Sciatic nerve (tissue), 2 donors: ENCODE data around the gene SIRPA. TPM values are rescaled to one million over a fixed set of nuclear protein-coding genes. Genes with fewer than 3 reads are reported as not detected.

Experiments
- ATAC-seq: fragments of 200-7000 bp; cut with Tn5 transposase; one replicate; pipeline ENCODE4 v1.9.1; 2020; ENCODE audit warnings: mild to moderate bottlenecking, moderate library complexity
- DNase-seq: peaks from one replicate; pipeline ENCODE4 v3.0.0-alpha.2; 2020; ENCODE audit warnings: low spot score
- intact Hi-C: fragments of 100-400 bp; cut with DNase I; formaldehyde crosslinking; loops from one replicate; pipeline ENCODE4 v1.14.2; 2022
- total RNA-seq: library from RNA; stranded (reverse); fragmentation: NEBNext Ultra II Directional; extraction: Animal tissue kit (Norgen Biotek cat#: 25700); gene quantifications from one replicate; pipeline ENCODE4 v1.2.1, GENCODE V29; 2021
- donor health status: DM: no; HTN: no; CAD: no.
- donor health status: DM: no; HTN: no; CAD: no.

The SIRPA gene
- total RNA-seq, result 55.5 TPM

GRCh38 chr20:1894951-1895673 is at the start of gene SIRPA:
SIRPA (plus strand) TSS chr20:1895407; CDS start chr20:1895448, 41 bp downstream.
- ATAC-seq, result peak; percentile 40
- intact Hi-C loops, result loop anchor here (5.0 kb wide), 1 partner anchor 93 kb away; no protein-coding TSS in a partner anchor
- peak; percentile 84 for DNase-seq

- DNase-seq, result no peak
- intact Hi-C loops, result no loop called here
These were observed 49.5 kb upstream of the SIRPA start for GRCh38 chr20:1845701-1846100.

GRCh38 chr20:1846341-1846740 is 48.9 kb upstream of the SIRPA start:
- intact Hi-C loops, result no loop called here
- ATAC-seq (no peak), DNase-seq (no peak)

More at GRCh38 chr20:1845701-1846100, 49.5 kb upstream of the SIRPA start:
- no peak for ATAC-seq

- DNase-seq (no peak), ATAC-seq (no peak)
- intact Hi-C loops, result no loop called here
These were observed 48.3 kb upstream of the SIRPA start for GRCh38 chr20:1846876-1847275.

- ATAC-seq (no peak), DNase-seq (no peak)
- intact Hi-C loops, result no loop called here
These were observed 47.4 kb upstream of the SIRPA start for GRCh38 chr20:1847780-1848179.

- DNase-seq (no peak), ATAC-seq (no peak)
- intact Hi-C loops, result no loop called here
These were observed 46.8 kb upstream of the SIRPA start for GRCh38 chr20:1848373-1848772.

- intact Hi-C loops, result no loop called here
- no peak for DNase-seq
- ATAC-seq, result no peak
These were observed 43.8 kb upstream of the SIRPA start for GRCh38 chr20:1851396-1851795.

GRCh38 chr20:1853473-1853872 is 41.7 kb upstream of the SIRPA start:
- ATAC-seq (no peak), DNase-seq (no peak)
- intact Hi-C loops, result no loop called here

GRCh38 chr20:1854246-1854645 is 41.0 kb upstream of the SIRPA start:
- intact Hi-C loops, result no loop called here
- ATAC-seq (no peak), DNase-seq (no peak)

- no peak for DNase-seq
- ATAC-seq, result no peak
- intact Hi-C loops, result no loop called here
These were observed 40.1 kb upstream of the SIRPA start for GRCh38 chr20:1855109-1855508.

- no peak for DNase-seq
- intact Hi-C loops, result no loop called here
- ATAC-seq, result no peak
These were observed 39.5 kb upstream of the SIRPA start for GRCh38 chr20:1855690-1856089.

- ATAC-seq (no peak), DNase-seq (no peak)
- intact Hi-C loops, result no loop called here
These were observed 38.8 kb upstream of the SIRPA start for GRCh38 chr20:1856424-1856823.

GRCh38 chr20:1857466-1857865 is 37.7 kb upstream of the SIRPA start:
- DNase-seq (no peak), ATAC-seq (no peak)
- intact Hi-C loops, result no loop called here

- no peak for DNase-seq
- intact Hi-C loops, result no loop called here
- ATAC-seq, result no peak
These were observed 36.3 kb upstream of the SIRPA start for GRCh38 chr20:1858871-1859270.

GRCh38 chr20:1860446-1860845 is 34.8 kb upstream of the SIRPA start:
- intact Hi-C loops, result no loop called here
- DNase-seq (no peak), ATAC-seq (no peak)

GRCh38 chr20:1861347-1861976 is 33.7 kb upstream of the SIRPA start:
- DNase-seq (no peak), ATAC-seq (no peak)

GRCh38 chr20:1861996-1862662 is 33.1 kb upstream of the SIRPA start:
- intact Hi-C loops, result no loop called here

More at GRCh38 chr20:1861347-1861976, 33.7 kb upstream of the SIRPA start:
- intact Hi-C loops, result no loop called here

GRCh38 chr20:1862663-1863053 is 32.5 kb upstream of the SIRPA start:
- ATAC-seq (no peak), DNase-seq (no peak)
- intact Hi-C loops, result no loop called here

More at GRCh38 chr20:1861996-1862662, 33.1 kb upstream of the SIRPA start:
- ATAC-seq (no peak), DNase-seq (no peak)

GRCh38 chr20:1863296-1863695 is 31.9 kb upstream of the SIRPA start:
- intact Hi-C loops, result no loop called here
- ATAC-seq (no peak), DNase-seq (no peak)

GRCh38 chr20:1866834-1867233 is 28.4 kb upstream of the SIRPA start:
- no peak for ATAC-seq
- intact Hi-C loops, result no loop called here
- DNase-seq, result no peak
